IMR-90 (cell line): Measurements from ENCODE around the gene AGPAT3.

ENCODE experiments used
- CTCF ChIP-seq: conservative IDR thresholded peaks from 2 replicates; pipeline ENCODE4 v1.5.1; 2012; ENCODE audit warnings: mild to moderate bottlenecking, low read depth, low read length, improper control_type of control experiment
- MAZ ChIP-seq: IDR thresholded peaks from 2 replicates; pipeline ENCODE4 v1.6.1; 2012; ENCODE audit warnings: low read depth, mild to moderate bottlenecking, low read length, improper control_type of control experiment, moderate library complexity, borderline replicate concordance
- POLR2A ChIP-seq: IDR thresholded peaks from 2 replicates; pipeline ENCODE4 v1.6.1; 2012; ENCODE audit warnings: mild to moderate bottlenecking, low read depth, low read length
- RAD21 ChIP-seq: IDR thresholded peaks from 2 replicates; pipeline ENCODE4 v1.6.1; 2012; ENCODE audit warnings: low read length, improper control_type of control experiment
- RCOR1 ChIP-seq: IDR thresholded peaks from 2 replicates; pipeline ENCODE4 v1.6.1; 2012; ENCODE audit warnings: mild to moderate bottlenecking, low read length, improper control_type of control experiment; ENCODE audit not compliant: insufficient replicate concordance

GRCh38 chr21:43956670-43957035 lies 91.6 kb downstream of the AGPAT3 start:
- no peak for TF ChIP-seq RAD21
- no peak for TF ChIP-seq CTCF
- TF ChIP-seq RCOR1 = no peak
- TF ChIP-seq POLR2A = no peak
- TF ChIP-seq MAZ = no peak
